K562 (cell line): ENCODE results near the gene CNTN2. TPM values are rescaled to one million over a fixed set of nuclear protein-coding genes. Genes with fewer than 3 reads are reported as not detected.

Source experiments
- ATAC-seq: fragments of 200-7000 bp; cut with Tn5 transposase; 3 replicates; pipeline ENCODE4 v1.9.1; 2020; ENCODE audit warnings: moderate library complexity
- BruUV-seq: library from RNA; stranded (reverse); fragments of 400-500 nt; replicated peaks from 2 replicates; lab custom pipeline; 2021; lab: Mats Ljungman, UMichigan
- CTCF ChIA-PET: fragments of 300-600 bp; formaldehyde crosslinking; extraction: SDS; loops from one replicate; lab custom pipeline; 2021; ENCODE audit warnings: low intra/inter-chr PET ratio; lab: Yijun Ruan, JAX
- POLR2A ChIA-PET: fragments of 300-600, 350-650 bp; sonication (Branson Sonifier 250); formaldehyde crosslinking; extraction: SDS; loops from one replicate; lab custom pipeline; 2021; ENCODE audit warnings: antibody characterized with exemption, inconsistent platforms; lab: Yijun Ruan, JAX
- DNase-seq, 4 experiments: peaks; one replicate each; pipeline versions ENCODE4 v3.0.0 to v3.0.0-alpha.2; 2011 to 2018; ENCODE audit warnings: low spot score in 3 of 4, mixed read lengths in 3 of 4; ENCODE audit errors: extremely low read depth in 1 of 4
- FAIRE-seq: peaks from 2 replicates; lab custom pipeline; 2011; peaks lifted over from hg19 to GRCh38; lab: Jason Lieb, UNC
- H2AFZ ChIP-seq: 2 replicates; pipeline ENCODE4 v1.6.0; 2011; ENCODE audit warnings: low read depth, low read length, control low read depth, inconsistent platforms
- H3K27ac ChIP-seq: fragments of 200-600 bp; 3 replicates; pipeline ENCODE4 v1.8.0; 2011; ENCODE audit warnings: low read depth, mild to moderate bottlenecking, control low read depth, inconsistent platforms, low read length, moderate library complexity, mixed read lengths; ENCODE audit errors: extremely low read depth
- H3K27me3 ChIP-seq, 2 experiments: fragments of 300-600 bp in 1 of 2; 2 replicates in 1 of 2; 3 replicates in 1 of 2; pipeline versions ENCODE4 v1.6.0 to v1.8.0; 2011; ENCODE audit warnings: inconsistent platforms in 2 of 2, low read length in 2 of 2, mild to moderate bottlenecking in 1 of 2, mixed read lengths in 1 of 2, moderate library complexity in 1 of 2; ENCODE audit not compliant: control insufficient read depth in 2 of 2, insufficient read depth in 2 of 2
- H3K36me3 ChIP-seq: fragments of 300-600 bp; 3 replicates; pipeline ENCODE4 v1.8.0; 2011; ENCODE audit warnings: mild to moderate bottlenecking, low read length, inconsistent platforms; ENCODE audit not compliant: control insufficient read depth, insufficient read depth
- H3K4me1 ChIP-seq, 2 experiments: fragments of 200-600 bp in 1 of 2; replicated peaks in 1 of 2; 2 replicates in 1 of 2; 3 replicates in 1 of 2; pipeline versions ENCODE4 v1.5.1 to v1.8.0; 2011; ENCODE audit warnings: inconsistent platforms in 2 of 2, low read length in 2 of 2, mild to moderate bottlenecking in 1 of 2, mixed read lengths in 1 of 2, moderate library complexity in 1 of 2; ENCODE audit not compliant: control insufficient read depth in 2 of 2, insufficient read depth in 2 of 2
- H3K4me2 ChIP-seq: 2 replicates; pipeline ENCODE4 v1.6.1; 2011; ENCODE audit warnings: low read length, control low read depth, inconsistent platforms, mixed read lengths; ENCODE audit not compliant: insufficient read depth
- H3K4me3 ChIP-seq: fragments of 200-600 bp; sonication (generic), shearing (Covaris generic); 2 replicates; pipeline ENCODE4 v1.5.1; 2016; ENCODE audit warnings: control low read depth, inconsistent platforms
- H3K79me2 ChIP-seq: fragments of 200-600 bp; 3 replicates; pipeline ENCODE4 v1.8.0; 2011; ENCODE audit warnings: low read length, inconsistent platforms; ENCODE audit not compliant: control insufficient read depth, insufficient read depth
- H3K9ac ChIP-seq, 2 experiments: 2 replicates each; pipeline versions ENCODE4 v1.6.0 to v1.6.1; 2011; ENCODE audit warnings: low read depth in 2 of 2, low read length in 2 of 2, control low read depth in 1 of 2, inconsistent platforms in 1 of 2, mild to moderate bottlenecking in 1 of 2, mixed read lengths in 1 of 2; ENCODE audit not compliant: insufficient read depth in 1 of 2
- H3K9me1 ChIP-seq: one replicate; pipeline ENCODE4 v1.6.0; 2011; ENCODE audit warnings: inconsistent platforms, mild to moderate bottlenecking, low read length, moderate library complexity; ENCODE audit not compliant: control insufficient read depth, insufficient read depth
- H3K9me3 ChIP-seq: replicated peaks from 2 replicates; pipeline ENCODE4 v1.5.1; 2011; ENCODE audit warnings: low read depth, low read length, inconsistent platforms; ENCODE audit not compliant: control insufficient read depth, insufficient read depth
- H4K20me1 ChIP-seq: replicated peaks from 2 replicates; pipeline ENCODE4 v1.6.1; 2011; ENCODE audit warnings: low read length, inconsistent platforms, mixed read lengths; ENCODE audit not compliant: control insufficient read depth, insufficient read depth
- BRCA1 ChIP-seq, 2 experiments: fragments of 450-650 bp in 1 of 2; sonication (generic) in 1 of 2; formaldehyde crosslinking in 1 of 2; IDR thresholded peaks; 2 replicates each; pipeline versions ENCODE4 v1.5.0 to v1.6.1; 2017 to 2020; ENCODE audit warnings: mild to moderate bottlenecking in 1 of 2, missing genetic modification reagents in 1 of 2
- CBX1 ChIP-seq: sonication (generic); IDR thresholded peaks from 2 replicates; pipeline ENCODE4 v1.6.1; 2016; ENCODE audit warnings: antibody characterized with exemption, low read depth, mild to moderate bottlenecking
- CBX3 ChIP-seq, 2 experiments: IDR thresholded peaks; 1 replicate in 1 of 2; 2 replicates in 1 of 2; pipeline ENCODE4 v1.6.1; 2012; ENCODE audit warnings: inconsistent platforms in 2 of 2, low read length in 2 of 2, borderline replicate concordance in 1 of 2, control low read depth in 1 of 2
- CC2D1A ChIP-seq: fragments of 450-650 bp; IDR thresholded peaks from 2 replicates; pipeline ENCODE4 v1.6.1; 2017; ENCODE audit warnings: mild to moderate bottlenecking
- CHCHD3 ChIP-seq: fragments of 250-450 bp; sonication (Bioruptor Pico); IDR thresholded peaks from 2 replicates; pipeline ENCODE4 v2.1.2; 2022; ENCODE audit warnings: mild to moderate bottlenecking
- ELF4 ChIP-seq: fragments of 450-650 bp; formaldehyde crosslinking; IDR thresholded peaks from 2 replicates; pipeline ENCODE4 v1.4.0; 2022; ENCODE audit warnings: missing genetic modification characterization
- GABPA ChIP-seq: fragments of 200-800 bp; sonication (Bioruptor generic); conservative IDR thresholded peaks from 2 replicates; pipeline ENCODE4 v1.6.1; 2016; ENCODE audit warnings: low read depth, missing genetic modification characterization, missing compliant biosample characterization
- HMG20B ChIP-seq: fragments of 250-450 bp; sonication (Bioruptor Pico); IDR thresholded peaks from 2 replicates; pipeline ENCODE4 v1.5.0; 2021; ENCODE audit warnings: mild to moderate bottlenecking
- LARP7 ChIP-seq: fragments of 450-650 bp; IDR thresholded peaks from 2 replicates; pipeline ENCODE4 v1.6.1; 2016
- MYBL2 ChIP-seq, 2 experiments: fragments of 450-650 bp in 1 of 2; sonication (generic) in 1 of 2; formaldehyde crosslinking in 1 of 2; IDR thresholded peaks; 2 replicates each; pipeline versions ENCODE4 v1.6.1 to v1.8.1; 2017 to 2022; ENCODE audit warnings: borderline replicate concordance in 1 of 2, inconsistent platforms in 1 of 2, low read depth in 1 of 2, mild to moderate bottlenecking in 1 of 2, missing genetic modification reagents in 1 of 2, moderate library complexity in 1 of 2
- NCOA2 ChIP-seq, 2 experiments: fragments of 450-650 bp; IDR thresholded peaks; 2 replicates each; pipeline ENCODE4 v1.6.1; 2018; ENCODE audit warnings: mild to moderate bottlenecking in 2 of 2, moderate library complexity in 1 of 2; ENCODE audit not compliant: partially characterized antibody in 2 of 2
- NFIX ChIP-seq: fragments of 250-450 bp; sonication (Bioruptor Pico); IDR thresholded peaks from 2 replicates; pipeline ENCODE4 v1.4.0; 2020; ENCODE audit warnings: low read depth, mild to moderate bottlenecking, moderate library complexity
- POLR2A ChIP-seq: fragments of 450-650 bp; conservative IDR thresholded peaks from 2 replicates; pipeline ENCODE4 v1.6.1; 2016
- ZNF436 ChIP-seq: fragments of 250-450, 450-650 bp; sonication (Bioruptor Pico); formaldehyde crosslinking; IDR thresholded peaks from 2 replicates; pipeline ENCODE4 v1.7.0; 2020; ENCODE audit warnings: mild to moderate bottlenecking
- ZNF696 ChIP-seq: fragments of 250-450 bp; sonication (Bioruptor Pico); conservative IDR thresholded peaks from 2 replicates; pipeline ENCODE4 v1.4.0; 2020; ENCODE audit warnings: mild to moderate bottlenecking, moderate library complexity
- WGBS: fragments of 100-300 bp; shearing (Covaris generic); methylation state at CpG from one replicate; pipeline ENCODE4 v1.1.6; 2016; ENCODE audit warnings: low coverage, mixed read lengths; ENCODE audit not compliant: insufficient coverage; ENCODE audit errors: missing lambda C conversion rate; 5-methylcytosine and 5-hydroxymethylcytosine counted together
- in situ Hi-C: fragments of 300-500 bp; cut with MboI; formaldehyde crosslinking; loops from 4 replicates; pipeline ENCODE4 v1.15.0; 2018; ENCODE audit warnings: inconsistent platforms, mixed read lengths
- intact Hi-C: fragments of 100-400 bp; cut with micrococcal nuclease; formaldehyde crosslinking; loops from 2 replicates; pipeline ENCODE4 v1.14.2; 2022
- polyA plus RNA-seq, 8 experiments: library from polyadenylated mRNA; depleted of rRNA in 4 of 8; stranded (reverse) in 5 of 8; unstranded in 3 of 8; fragments of >200 nt; fragmentation: Nextera tagmentation in 2 of 8; fragmentation: Illumina TruSeq in 1 of 8; extraction: Ambion mirVana in 2 of 8; extraction: Trizol in 1 of 8; gene quantifications; 2 replicates each; pipeline versions ENCODE4 v1.2.1 to v1.2.3, GENCODE V29; 2011 to 2014; ENCODE audit warnings: inconsistent platforms in 1 of 8, missing spikeins in 1 of 8
- total RNA-seq, 7 experiments: library from RNA; depleted of rRNA in 6 of 7; stranded (reverse); fragments of >200 nt in 6 of 7; fragmentation: Illumina TruSeq in 2 of 7; extraction: Trizol in 2 of 7; gene quantifications; 2 replicates each; pipeline versions ENCODE4 v1.2.1 to v1.2.3, GENCODE V29; 2011 to 2021; ENCODE audit warnings: low replicate concordance in 1 of 7
- TF ChIP-seq, protein P1 (sequence below): fragments of 250-450 bp; sonication (Bioruptor Pico); IDR thresholded peaks from 2 replicates; pipeline ENCODE4 v1.5.0; 2020; ENCODE audit warnings: mild to moderate bottlenecking, borderline replicate concordance

Gene CNTN2
- total and polyA plus RNA-seq, 9 of the 15 experiments (the other 6 are each of a cell fraction or from before 2014, with no cell fraction given) = not detected

DNA sequence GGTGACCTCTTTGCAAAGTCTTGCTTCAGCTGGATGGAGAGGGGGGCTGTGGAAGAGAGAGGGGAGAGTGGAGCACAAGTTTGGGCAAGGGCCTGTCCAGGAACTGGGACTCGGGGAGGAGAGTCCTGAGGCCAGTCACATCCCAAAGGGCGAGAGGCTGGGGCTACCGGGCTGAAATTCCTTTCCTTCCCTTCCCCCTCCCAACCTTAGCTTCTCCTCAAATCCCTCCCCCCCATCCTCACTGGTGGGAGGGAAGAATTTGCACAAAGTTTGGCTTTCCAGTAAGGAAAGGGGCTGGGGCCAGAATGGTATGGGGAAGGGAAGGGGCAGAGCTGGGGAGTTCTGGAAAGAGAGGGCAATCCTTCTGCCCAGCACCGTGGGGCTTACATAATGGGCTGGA is 854 bp downstream of the CNTN2 start:
- no TSS peak for BruUV-seq
- ATAC-seq (no peak), FAIRE-seq (no peak), DNase-seq (no peak)
- H3K4me3 ChIP-seq = no peak overlapping the region
- no peaks in the 10 kb centered on the region for H3K9me1 ChIP-seq
- H3K36me3 ChIP-seq = no peaks in the 10 kb centered on the region
- intact Hi-C loops = no loop called here
- no peaks in the 10 kb centered on the region for H3K9me3 ChIP-seq
- no peak overlapping the region for H3K4me2 ChIP-seq
- H3K4me1 ChIP-seq = peaks cover 0 to 8% of the 10 kb centered on the region in 2 experiments; a peak in 1 of 5 replicates
- no peaks in the 10 kb centered on the region for H3K79me2 ChIP-seq
- in situ Hi-C loops = no loop called here
- TF ChIP-seq ZNF436 (CRISPR knock-in tag) (no peak), NFIX (CRISPR knock-in tag) (no peak), GABPA (no peak), MYBL2 (IDR thresholded peaks at IDR 0.05; ENCODE audit: low read depth) (no peak), MYBL2 (CRISPR knock-in tag; IDR thresholded peaks at IDR 0.05; ENCODE audit: borderline replicate concordance) (no peak), CHCHD3 (CRISPR knock-in tag) (no peak), POLR2A (no peak), CC2D1A (no peak), NCOA2 (IDR thresholded peaks at IDR 0.05; ENCODE audit: partially characterized antibody in 2 of 2) (no peak), BRCA1 (IDR thresholded peaks at IDR 0.05) (no peak), BRCA1 (CRISPR knock-in tag; IDR thresholded peaks at IDR 0.05) (no peak), ZNF696 (CRISPR knock-in tag) (no peak), CBX3 (IDR thresholded peaks at IDR 0.05; ENCODE audit: borderline replicate concordance in 1 of 2, low read length in 2 of 2) (no peak), HMG20B (no peak), CBX1 (no peak), LARP7 (no peak), ELF4 (no peak)
- TF ChIP-seq, protein P1, sequence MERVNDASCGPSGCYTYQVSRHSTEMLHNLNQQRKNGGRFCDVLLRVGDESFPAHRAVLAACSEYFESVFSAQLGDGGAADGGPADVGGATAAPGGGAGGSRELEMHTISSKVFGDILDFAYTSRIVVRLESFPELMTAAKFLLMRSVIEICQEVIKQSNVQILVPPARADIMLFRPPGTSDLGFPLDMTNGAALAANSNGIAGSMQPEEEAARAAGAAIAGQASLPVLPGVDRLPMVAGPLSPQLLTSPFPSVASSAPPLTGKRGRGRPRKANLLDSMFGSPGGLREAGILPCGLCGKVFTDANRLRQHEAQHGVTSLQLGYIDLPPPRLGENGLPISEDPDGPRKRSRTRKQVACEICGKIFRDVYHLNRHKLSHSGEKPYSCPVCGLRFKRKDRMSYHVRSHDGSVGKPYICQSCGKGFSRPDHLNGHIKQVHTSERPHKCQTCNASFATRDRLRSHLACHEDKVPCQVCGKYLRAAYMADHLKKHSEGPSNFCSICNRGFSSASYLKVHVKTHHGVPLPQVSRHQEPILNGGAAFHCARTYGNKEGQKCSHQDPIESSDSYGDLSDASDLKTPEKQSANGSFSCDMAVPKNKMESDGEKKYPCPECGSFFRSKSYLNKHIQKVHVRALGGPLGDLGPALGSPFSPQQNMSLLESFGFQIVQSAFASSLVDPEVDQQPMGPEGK (CRISPR knock-in tag) = no peak
- CTCF ChIA-PET = no interaction called here
- H2AFZ ChIP-seq = no peak overlapping the region
- peaks cover 45 to 84% of the 10 kb centered on the region in 2 experiments; a peak in 4 of 5 replicates for H3K27me3 ChIP-seq
- WGBS = 0% methylated on average over 4 of the region's 4 CpGs
- no peak overlapping the region for H3K27ac ChIP-seq
- H4K20me1 ChIP-seq = peaks cover 26% of the 10 kb centered on the region; the same call in 1 of the 2 replicates
- POLR2A ChIA-PET = interaction anchor here (0.5 to 0.7 kb wide), 3 partner anchors 191 to 407 kb away, joined by 3 read pairs; no protein-coding TSS in a partner anchor
- H3K9ac ChIP-seq = no peak overlapping the region
